ENCODE measurements around the gene CFAP20DC.

DNA sequence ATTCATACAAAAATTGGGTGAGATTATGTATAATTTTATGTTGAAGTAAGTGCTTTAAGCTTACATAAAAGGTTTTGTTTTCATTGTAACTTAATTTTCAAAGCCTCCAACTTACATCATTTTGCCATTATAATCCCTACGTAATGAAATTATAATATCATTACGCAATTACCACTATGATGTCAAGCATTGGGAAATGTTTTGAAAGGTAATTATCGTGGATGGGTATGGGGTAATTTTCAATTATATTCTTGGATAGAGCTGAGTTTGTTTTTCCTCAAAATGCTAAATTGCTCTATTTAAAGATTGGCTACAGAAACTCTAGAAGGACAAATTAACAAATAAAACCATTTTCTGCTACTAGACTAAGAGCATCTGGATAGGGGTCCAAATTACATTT is 303.1 kb downstream of the CFAP20DC start:
- no peak for TF ChIP-seq TARDBP (IDR thresholded peaks at IDR 0.05)
- no peak for TF ChIP-seq SP1 (IDR thresholded peaks at IDR 0.05)
- TF ChIP-seq FOXK2 (IDR thresholded peaks at IDR 0.05), result no peak
- TF ChIP-seq FOXA1 (IDR thresholded peaks at IDR 0.05), result no peak
- TF ChIP-seq ZNF384 (IDR thresholded peaks at IDR 0.05), result no peak
- TF ChIP-seq SUZ12 (IDR thresholded peaks at IDR 0.05), result no peak
- no peak for TF ChIP-seq L3MBTL2 (conservative IDR thresholded peaks at IDR 0.05)
- TF ChIP-seq ELF4 (IDR thresholded peaks at IDR 0.05), result no peak
